Kidney (tissue), 14 donors: ENCODE results near the gene NGDN. TPM values are rescaled to one million over a fixed set of nuclear protein-coding genes. Genes with fewer than 3 reads are reported as not detected.

Experiments used
- DNase-seq, 5 donors: peaks; one replicate each; pipeline ENCODE4 v3.0.0-alpha.2; 2013 to 2020
- FAIRE-seq: peaks from 2 replicates; lab custom pipeline; 2012; peaks lifted over from hg19 to GRCh38; lab: Jason Lieb, UNC
- H3K27ac ChIP-seq, 2 donors: one replicate each; pipeline ENCODE4 v1.7.0; 2013; ENCODE audit warnings: low read depth in 2 of 2, low read length in 2 of 2, inconsistent platforms in 1 of 2
- H3K27me3 ChIP-seq: one replicate; pipeline ENCODE4 v1.7.1; 2013; ENCODE audit warnings: low read length, inconsistent platforms; ENCODE audit not compliant: control insufficient read depth, insufficient read depth
- H3K36me3 ChIP-seq, 3 donors: one replicate each; pipeline versions ENCODE4 v1.7.0 to v1.7.1; 2013; ENCODE audit warnings: low read length in 3 of 3, control low read depth in 1 of 3, inconsistent platforms in 1 of 3; ENCODE audit not compliant: insufficient read depth in 3 of 3, control insufficient read depth in 2 of 3
- H3K4me1 ChIP-seq, 3 donors: one replicate each; pipeline versions ENCODE4 v1.7.0 to v1.7.1; 2013; ENCODE audit warnings: low read length in 3 of 3, inconsistent platforms in 1 of 3, low read depth in 1 of 3; ENCODE audit not compliant: control insufficient read depth in 2 of 3, insufficient read depth in 2 of 3
- H3K4me3 ChIP-seq, 3 donors: one replicate each; pipeline versions ENCODE4 v1.7.0 to v1.8.1; 2013; ENCODE audit warnings: low read length in 3 of 3, control low read depth in 1 of 3, inconsistent platforms in 1 of 3
- H3K9ac ChIP-seq, 3 donors: one replicate each; pipeline versions ENCODE4 v1.7.0 to v1.7.1; 2013; ENCODE audit warnings: low read length in 3 of 3, control low read depth in 1 of 3, inconsistent platforms in 1 of 3
- H3K9me3 ChIP-seq, 3 donors: one replicate each; pipeline versions ENCODE4 v1.7.0 to v1.7.1; 2013; ENCODE audit warnings: low read length in 3 of 3, control low read depth in 1 of 3, inconsistent platforms in 1 of 3; ENCODE audit not compliant: control insufficient read depth in 2 of 3, insufficient read depth in 1 of 3
- intact Hi-C: fragments of 100-400 bp; cut with DNase I; formaldehyde crosslinking; loops from one replicate; pipeline ENCODE4 v1.11.1; 2022
- polyA plus RNA-seq: library from polyadenylated mRNA; stranded (reverse); fragments of 350-450 nt; fragmentation: Illumina TruSeq; extraction: RNeasy Lipid Tissue Mini Kit (QIAGEN cat#74804); gene quantifications from one replicate; pipeline ENCODE4 v1.2.3, GENCODE V29; 2014; ENCODE audit warnings: low read depth, low replicate concordance; ENCODE audit not compliant: insufficient read depth
- total RNA-seq: library from RNA; stranded (reverse); fragmentation: NEBNext Ultra II Directional; extraction: Animal tissue kit (Norgen Biotek cat#: 25700); gene quantifications from one replicate; pipeline ENCODE4 v1.2.1, GENCODE V29; 2021
- TF ChIP-seq, protein P1 (sequence below): IDR thresholded peaks from 3 replicates; pipeline ENCODE4 v1.5.1; 2012; ENCODE audit warnings: mild to moderate bottlenecking, moderate library complexity, borderline replicate concordance; ENCODE audit not compliant: insufficient read depth; ENCODE audit errors: extremely low read depth
- donor health status: control.
- donor health status: control.
- donor health status: control.
- donor health status: control.
- donor health status: control.
- donor health status: DM: yes; HTN: yes; CAD: no.
- donor health status: Normal renal cell carcinoma (clear cell type).

NGDN gene
- total and polyA plus RNA-seq, 2 donors from 2014 or later, result 35.6 to 37.6 TPM

DNA sequence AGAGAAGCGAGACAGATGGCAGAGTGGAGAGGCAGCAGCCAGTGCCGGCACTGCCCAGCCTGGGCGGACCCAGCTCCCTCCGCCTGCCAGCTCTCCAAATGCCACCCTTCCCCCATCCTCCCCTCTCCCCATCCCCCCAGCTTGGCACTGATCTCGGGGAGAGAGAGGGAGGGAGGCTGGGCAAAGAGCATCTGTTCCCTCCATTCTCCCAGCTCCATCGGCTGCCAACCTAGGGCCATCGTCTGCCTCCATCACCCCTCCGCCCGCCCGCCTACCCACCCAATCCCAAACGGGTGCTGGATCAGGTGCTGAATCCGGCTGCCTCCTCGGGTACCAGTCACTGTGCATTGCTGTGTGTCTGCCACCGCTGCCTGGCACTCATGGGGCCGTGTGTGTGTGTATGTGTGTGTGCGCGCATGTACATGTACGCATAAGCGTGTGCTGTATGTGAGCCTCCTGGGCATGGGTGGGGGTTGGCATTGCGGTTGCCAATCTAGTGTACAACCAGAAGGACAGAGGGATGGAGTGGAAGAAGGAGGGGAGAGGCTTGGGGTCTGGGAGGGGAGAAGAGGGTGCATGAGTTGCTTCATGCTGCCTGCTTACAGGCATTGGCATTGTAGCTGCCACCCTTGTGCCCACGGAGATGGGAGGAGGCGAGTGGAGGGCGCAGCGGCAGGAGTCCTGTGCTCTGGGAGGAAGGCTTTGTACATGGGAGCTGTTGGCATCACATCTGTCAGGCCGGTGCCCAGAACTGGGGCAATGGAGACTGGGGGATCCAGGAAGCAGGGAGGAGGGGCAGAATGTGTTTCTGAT is 43.7 kb downstream of the NGDN start:
- Histone ChIP-seq H3K4me3 (no peak overlapping the region), H3K4me1 (no peaks in the 10 kb centered on the region), H3K27me3 (no peaks in the 10 kb centered on the region), H3K27ac (no peak overlapping the region), H3K9ac (no peak overlapping the region), H3K9me3 (no peaks in the 10 kb centered on the region), H3K36me3 (no peaks in the 10 kb centered on the region)
- FAIRE-seq, result no peak
- intact Hi-C loops, result no loop called here
- DNase-seq, result no peak
- TF ChIP-seq, protein P1, sequence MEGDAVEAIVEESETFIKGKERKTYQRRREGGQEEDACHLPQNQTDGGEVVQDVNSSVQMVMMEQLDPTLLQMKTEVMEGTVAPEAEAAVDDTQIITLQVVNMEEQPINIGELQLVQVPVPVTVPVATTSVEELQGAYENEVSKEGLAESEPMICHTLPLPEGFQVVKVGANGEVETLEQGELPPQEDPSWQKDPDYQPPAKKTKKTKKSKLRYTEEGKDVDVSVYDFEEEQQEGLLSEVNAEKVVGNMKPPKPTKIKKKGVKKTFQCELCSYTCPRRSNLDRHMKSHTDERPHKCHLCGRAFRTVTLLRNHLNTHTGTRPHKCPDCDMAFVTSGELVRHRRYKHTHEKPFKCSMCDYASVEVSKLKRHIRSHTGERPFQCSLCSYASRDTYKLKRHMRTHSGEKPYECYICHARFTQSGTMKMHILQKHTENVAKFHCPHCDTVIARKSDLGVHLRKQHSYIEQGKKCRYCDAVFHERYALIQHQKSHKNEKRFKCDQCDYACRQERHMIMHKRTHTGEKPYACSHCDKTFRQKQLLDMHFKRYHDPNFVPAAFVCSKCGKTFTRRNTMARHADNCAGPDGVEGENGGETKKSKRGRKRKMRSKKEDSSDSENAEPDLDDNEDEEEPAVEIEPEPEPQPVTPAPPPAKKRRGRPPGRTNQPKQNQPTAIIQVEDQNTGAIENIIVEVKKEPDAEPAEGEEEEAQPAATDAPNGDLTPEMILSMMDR, result no peak

DNA sequence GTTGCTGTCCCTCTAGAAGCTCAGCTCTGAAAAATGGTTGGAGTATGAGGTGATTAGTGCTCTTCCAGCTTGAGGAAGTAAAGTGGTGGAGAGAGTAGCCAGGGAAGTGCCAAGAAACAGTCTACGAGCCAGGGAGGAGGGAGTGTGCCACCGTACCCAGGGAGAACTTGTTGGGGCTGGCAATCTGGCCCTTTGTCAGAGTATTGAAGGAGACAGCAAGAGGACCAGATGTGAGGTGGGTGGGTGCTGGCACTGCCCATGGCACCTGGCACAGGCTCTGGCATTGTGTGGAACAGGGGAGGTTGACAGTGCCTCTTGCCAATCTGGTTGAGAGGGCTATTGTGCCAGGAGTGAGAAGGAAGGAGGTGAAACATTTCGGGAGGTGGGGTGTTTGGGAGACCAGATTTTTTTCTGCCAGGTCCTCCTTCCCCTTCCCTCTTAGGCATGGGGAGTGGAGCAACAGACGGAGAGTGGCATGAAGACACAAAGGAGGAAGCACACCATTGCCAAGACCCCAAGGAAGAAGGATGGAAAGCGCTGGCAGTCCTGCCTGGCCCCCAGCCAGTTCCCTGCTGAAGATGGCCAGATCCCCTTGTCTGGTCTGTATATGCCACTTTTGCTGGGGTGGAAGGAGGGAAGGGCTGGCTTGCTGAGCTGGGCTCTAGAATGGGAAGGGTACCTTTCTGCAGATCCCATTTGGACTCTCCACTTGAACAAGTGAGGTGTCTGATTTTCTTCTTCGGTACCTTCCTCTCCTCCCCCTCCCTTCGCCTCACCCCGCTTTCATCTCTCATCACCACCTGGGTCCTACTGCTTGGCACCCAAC is 44.5 kb downstream of the NGDN start:
- intact Hi-C loops, result no loop called here
- Histone ChIP-seq H3K4me3 (no peak overlapping the region), H3K27me3 (no peaks in the 10 kb centered on the region), H3K9me3 (no peaks in the 10 kb centered on the region), H3K27ac (no peak overlapping the region), H3K4me1 (no peaks in the 10 kb centered on the region), H3K36me3 (no peaks in the 10 kb centered on the region), H3K9ac (no peak overlapping the region)
- DNase-seq (no peak), FAIRE-seq (no peak)
- TF ChIP-seq, protein P1, result no peak

DNA sequence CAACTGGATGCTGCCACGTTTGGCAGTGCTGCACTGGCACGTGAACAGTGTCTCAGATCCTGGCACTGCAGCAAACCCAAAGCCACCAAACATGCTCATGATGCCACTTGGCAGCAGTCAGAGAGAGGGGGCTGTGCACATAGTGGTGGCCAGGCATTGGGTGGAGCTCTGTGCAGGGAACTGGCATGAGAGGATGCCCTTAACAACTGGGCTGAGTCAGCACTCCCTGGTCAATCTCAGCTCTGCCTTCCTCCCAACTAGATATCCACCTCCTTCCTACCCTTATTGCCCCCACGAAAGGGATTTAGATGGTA is 45.1 kb downstream of the NGDN start:
- TF ChIP-seq, protein P1, result no peak
- no peaks in the 10 kb centered on the region for H3K4me1 ChIP-seq
- no peaks in the 10 kb centered on the region for H3K36me3 ChIP-seq
- intact Hi-C loops, result no loop called here
- no peak overlapping the region for H3K9ac ChIP-seq
- H3K4me3 ChIP-seq, result no peak overlapping the region
- no peaks in the 10 kb centered on the region for H3K9me3 ChIP-seq
- no peak for FAIRE-seq
- H3K27me3 ChIP-seq, result no peaks in the 10 kb centered on the region
- no peak overlapping the region for H3K27ac ChIP-seq
- DNase-seq, result no peak
